Endothelial cell of umbilical vein (primary cell): ENCODE results near the gene MATR3. TPM values are rescaled to one million over a fixed set of nuclear protein-coding genes. Genes with fewer than 3 reads are reported as not detected.

Source experiments
- BruUV-seq: library from RNA; stranded (reverse); fragments of 400-500 nt; replicated peaks from 2 replicates; lab custom pipeline; 2021; lab: Mats Ljungman, UMichigan
- CTCF ChIA-PET: fragments of 300-600, 350-600 bp; sonication (Branson Sonifier 250); formaldehyde crosslinking; loops from one replicate; lab custom pipeline; 2021; ENCODE audit warnings: antibody characterized with exemption, inconsistent platforms; lab: Charles Lee
- POLR2A ChIA-PET: fragments of 300-600, 350-600 bp; sonication (Branson Sonifier 250); formaldehyde crosslinking; loops from one replicate; lab custom pipeline; 2021; ENCODE audit warnings: antibody characterized with exemption, inconsistent platforms; lab: Charles Lee
- DNase-seq: peaks from one replicate; pipeline ENCODE4 v3.0.0-alpha.2; 2011; ENCODE audit warnings: low read depth, low spot score
- FAIRE-seq: peaks from 2 replicates; lab custom pipeline; 2011; peaks lifted over from hg19 to GRCh38; lab: Jason Lieb, UNC
- H2AFZ ChIP-seq: 2 replicates; pipeline ENCODE4 v1.6.0; 2012; ENCODE audit warnings: low read depth, low read length, control low read depth, inconsistent platforms
- H3K27ac ChIP-seq: 2 replicates; pipeline ENCODE4 v1.5.1; 2011; ENCODE audit warnings: low read depth, mild to moderate bottlenecking, control low read depth, low read length, moderate library complexity; ENCODE audit not compliant: insufficient read depth
- H3K27me3 ChIP-seq, 2 experiments: 2 replicates each; pipeline versions ENCODE4 v1.6.0 to v1.6.1; 2011; ENCODE audit warnings: low read length in 2 of 2, mixed read lengths in 1 of 2; ENCODE audit not compliant: control insufficient read depth in 2 of 2, insufficient read depth in 2 of 2
- H3K36me3 ChIP-seq, 2 experiments: 2 replicates in 1 of 2; 3 replicates in 1 of 2; pipeline ENCODE4 v1.5.1; 2011; ENCODE audit warnings: low read length in 2 of 2, mild to moderate bottlenecking in 1 of 2, moderate library complexity in 1 of 2; ENCODE audit not compliant: control insufficient read depth in 2 of 2, insufficient read depth in 2 of 2; ENCODE audit errors: extremely low read depth in 1 of 2
- H3K4me1 ChIP-seq: 3 replicates; pipeline ENCODE4 v1.5.1; 2011; ENCODE audit warnings: mild to moderate bottlenecking, low read length; ENCODE audit not compliant: control insufficient read depth, insufficient read depth; ENCODE audit errors: extremely low read depth
- H3K4me2 ChIP-seq: 2 replicates; pipeline ENCODE4 v1.6.1; 2011; ENCODE audit warnings: low read length, control low read depth, mixed read lengths; ENCODE audit not compliant: insufficient read depth
- H3K4me3 ChIP-seq, 3 experiments: fragments of 200-600 bp in 1 of 3; sonication (generic), shearing (Covaris generic) in 1 of 3; replicated peaks in 1 of 3; 2 replicates each; pipeline ENCODE4 v1.5.1; 2011 to 2016; ENCODE audit warnings: control low read depth in 3 of 3, low read length in 3 of 3, mild to moderate bottlenecking in 2 of 3, inconsistent platforms in 1 of 3, low read depth in 1 of 3, moderate library complexity in 1 of 3; ENCODE audit not compliant: insufficient read depth in 1 of 3
- H3K79me2 ChIP-seq: 2 replicates; pipeline ENCODE4 v1.6.0; 2012; ENCODE audit warnings: low read length, inconsistent platforms; ENCODE audit not compliant: control insufficient read depth, insufficient read depth
- H3K9ac ChIP-seq: replicated peaks from 2 replicates; pipeline ENCODE3; 2011; ENCODE audit warnings: low read length, control low read depth; ENCODE audit not compliant: insufficient read depth; ENCODE audit errors: extremely low read depth
- H3K9me1 ChIP-seq: replicated peaks from 3 replicates; pipeline ENCODE4 v1.6.0; 2011; ENCODE audit warnings: mild to moderate bottlenecking, low read length; ENCODE audit not compliant: control insufficient read depth, insufficient read depth; ENCODE audit errors: extremely low read depth
- H3K9me3 ChIP-seq: replicated peaks from 2 replicates; pipeline ENCODE4 v1.5.1; 2012; ENCODE audit warnings: low read length, inconsistent platforms; ENCODE audit not compliant: control insufficient read depth, insufficient read depth
- H4K20me1 ChIP-seq: replicated peaks from 2 replicates; pipeline ENCODE3; 2011; ENCODE audit warnings: mild to moderate bottlenecking, low read length; ENCODE audit not compliant: control insufficient read depth, insufficient read depth; ENCODE audit errors: extremely low read depth
- CTCF ChIP-seq, 2 donors: IDR thresholded peaks; 1 replicate in 1 of 2; 2 replicates in 1 of 2; pipeline ENCODE4 v1.5.1; 2011; ENCODE audit warnings: low read length in 2 of 2, mild to moderate bottlenecking in 2 of 2, moderate library complexity in 2 of 2, control low read depth in 1 of 2, inconsistent platforms in 1 of 2, low read depth in 1 of 2; ENCODE audit not compliant: insufficient read depth in 1 of 2; ENCODE audit errors: extremely low read depth in 1 of 2
- EZH2 ChIP-seq: IDR thresholded peaks from 2 replicates; pipeline ENCODE4 v1.6.1; 2012; ENCODE audit warnings: borderline replicate concordance, low read depth, mild to moderate bottlenecking, moderate library complexity, low read length, inconsistent platforms; ENCODE audit not compliant: severe bottlenecking
- FOS ChIP-seq: IDR thresholded peaks from 2 replicates; pipeline ENCODE4 v1.6.1; 2011; ENCODE audit warnings: mild to moderate bottlenecking, low read length, moderate library complexity, borderline replicate concordance; ENCODE audit not compliant: insufficient read depth
- GATA2 ChIP-seq: IDR thresholded peaks from 2 replicates; pipeline ENCODE4 v1.7.0; 2011; ENCODE audit warnings: low read depth, mild to moderate bottlenecking, moderate library complexity, mixed read lengths, low read length; ENCODE audit not compliant: insufficient read length, insufficient read depth
- JUN ChIP-seq: IDR thresholded peaks from 2 replicates; pipeline ENCODE4 v1.6.1; 2011; ENCODE audit warnings: borderline replicate concordance, low read depth; ENCODE audit not compliant: insufficient read length, insufficient read depth
- MAX ChIP-seq: IDR thresholded peaks from 2 replicates; pipeline ENCODE4 v1.6.1; 2011; ENCODE audit not compliant: insufficient read depth, insufficient read length
- MYC ChIP-seq: IDR thresholded peaks from one replicate; pipeline ENCODE4 v1.6.1; 2011; ENCODE audit warnings: mild to moderate bottlenecking, low read depth, low read length
- POLR2A ChIP-seq: IDR thresholded peaks from 2 replicates; pipeline ENCODE4 v1.6.1; 2012; ENCODE audit warnings: low read depth, mild to moderate bottlenecking, control low read depth, low read length
- POLR2AphosphoS5 ChIP-seq: IDR thresholded peaks from 2 replicates; pipeline ENCODE4 v1.6.1; 2012; ENCODE audit warnings: low read depth, mild to moderate bottlenecking, control low read depth, low read length, moderate library complexity; ENCODE audit not compliant: insufficient read depth
- dilution Hi-C: fragments of 300-500 bp; cut with MboI; formaldehyde crosslinking; loops from one replicate; pipeline ENCODE4 v1.15.0; 2019; ENCODE audit warnings: low sequenced_read_pairs; ENCODE audit not compliant: extremely low pct_ligation_motif_present
- intact Hi-C: fragments of 100-400 bp; cut with micrococcal nuclease; formaldehyde crosslinking; loops from one replicate; pipeline ENCODE4 v1.10.0; 2022
- polyA plus RNA-seq, 4 experiments: library from polyadenylated mRNA; depleted of rRNA in 3 of 4; stranded (reverse) in 3 of 4; unstranded in 1 of 4; fragments of >200 nt; gene quantifications; 2 replicates each; pipeline versions ENCODE4 v1.2.1 to v1.2.3, GENCODE V29; 2011 to 2012; ENCODE audit warnings: missing spikeins in 1 of 4
- total RNA-seq: library from RNA; stranded (reverse); gene quantifications from 2 replicates; pipeline ENCODE4 v1.2.3, GENCODE V29; 2021

The MATR3 gene
- total and polyA plus RNA-seq, 2 donors (not counting 3 experiments of a cell fraction or from before 2014, with no cell fraction given): 64.0 to 158 TPM

- no peak for DNase-seq
- no peak for FAIRE-seq
- intact Hi-C loops (no loop called here), dilution Hi-C loops (no loop called here)
- ChIA-PET POLR2A (no interaction called here), CTCF (interaction anchor here (0.7 to 1.3 kb wide), 4 partner anchors 9 to 692 kb away, joined by 3 to 4 read pairs (median 4); no protein-coding TSS in a partner anchor)
- peaks cover 23% of the 10 kb centered on the region for H3K79me2 ChIP-seq
- no peak overlapping the region for H3K4me3 ChIP-seq
- no peak overlapping the region for H3K27ac ChIP-seq
- TF ChIP-seq POLR2A (no peak), EZH2 (no peak), MAX (no peak), CTCF (IDR thresholded peaks at IDR 0.05; ENCODE audit: extremely low read depth in 1 of 2, insufficient read depth in 1 of 2, low read depth in 1 of 2, low read length in 2 of 2) (no peak), FOS (no peak), POLR2AphosphoS5 (no peak), JUN (no peak), MYC (no peak), GATA2 (no peak)
- BruUV-seq: no TSS peak
- H3K27me3 ChIP-seq: no peaks in the 10 kb centered on the region
- no peaks in the 10 kb centered on the region for H3K36me3 ChIP-seq
- H3K4me1 ChIP-seq: peaks cover 16% of the 10 kb centered on the region
- H2AFZ ChIP-seq: no peak overlapping the region
- no peak overlapping the region for H3K4me2 ChIP-seq
- H3K9me3 ChIP-seq: no peaks in the 10 kb centered on the region
- no peak overlapping the region for H3K9ac ChIP-seq
- no peaks in the 10 kb centered on the region for H3K9me1 ChIP-seq
- no peaks in the 10 kb centered on the region for H4K20me1 ChIP-seq
Measured at GRCh38 chr5:139271201-139272027, 22.1 kb upstream of the MATR3 start.
